WTC11 (cell line): Measurements from ENCODE around the gene EFS. TPM values are rescaled to one million over a fixed set of nuclear protein-coding genes. Genes with fewer than 3 reads are reported as not detected.
"Not testable (repeated sequence)": the region's sequence is repeated elsewhere in the genome, so short reads cannot be mapped to it uniquely, and the experiment has no call there.

ENCODE experiments used
- ATAC-seq: fragments of 200-7000 bp; cut with Tn5 transposase; 2 replicates; pipeline ENCODE4 v1.10.0; 2021; ENCODE audit warnings: mild to moderate bottlenecking, moderate library complexity
- CTCF ChIA-PET: fragments of 300-600 bp; sonication (Branson Sonifier 250); formaldehyde crosslinking; loops from one replicate; lab custom pipeline; 2021; ENCODE audit warnings: antibody characterized with exemption; lab: Charles Lee
- POLR2A ChIA-PET: fragments of 350-600 bp; sonication (Branson Sonifier 250); formaldehyde crosslinking; loops from one replicate; lab custom pipeline; 2021; ENCODE audit warnings: antibody characterized with exemption; lab: Charles Lee
- DNase-seq: peaks from one replicate; pipeline ENCODE4 v3.0.0; 2021; ENCODE audit warnings: low spot score
- H3K27ac Mint-ChIP-seq: 2 replicates; pipeline ENCODE4 v1.8.0; 2021; ENCODE audit warnings: mixed read lengths
- H3K27me3 Mint-ChIP-seq: 2 replicates; pipeline ENCODE4 v1.8.0; 2021; ENCODE audit warnings: low read depth, mild to moderate bottlenecking, moderate library complexity, mixed read lengths
- H3K36me3 Mint-ChIP-seq: 2 replicates; pipeline ENCODE4 v1.8.0; 2021; ENCODE audit warnings: mixed read lengths
- H3K4me1 Mint-ChIP-seq: 2 replicates; pipeline ENCODE4 v1.8.0; 2022; ENCODE audit warnings: mixed read lengths
- H3K4me3 Mint-ChIP-seq: 2 replicates; pipeline ENCODE4 v1.8.0; 2021; ENCODE audit warnings: mild to moderate bottlenecking, moderate library complexity, mixed read lengths
- H3K9me3 Mint-ChIP-seq: 2 replicates; pipeline ENCODE4 v1.8.0; 2021; ENCODE audit warnings: mixed read lengths
- CREB1 ChIP-seq: sonication (generic); formaldehyde crosslinking; IDR thresholded peaks from 2 replicates; pipeline ENCODE4 v1.8.0; 2023; ENCODE audit warnings: mild to moderate bottlenecking, missing genetic modification reagents
- FOXK1 ChIP-seq: sonication (generic); formaldehyde crosslinking; IDR thresholded peaks from 2 replicates; pipeline ENCODE4 v1.8.0; 2022; ENCODE audit warnings: mild to moderate bottlenecking, moderate library complexity, missing genetic modification reagents
- MYBL2 ChIP-seq: sonication (generic); formaldehyde crosslinking; IDR thresholded peaks from 2 replicates; pipeline ENCODE4 v1.8.1; 2023; ENCODE audit warnings: mild to moderate bottlenecking, moderate library complexity, missing genetic modification reagents
- NFYB ChIP-seq: sonication (generic); formaldehyde crosslinking; conservative IDR thresholded peaks from 2 replicates; pipeline ENCODE4 v1.8.0; 2022; ENCODE audit warnings: low read depth, missing genetic modification reagents
- RELA ChIP-seq: sonication (generic); formaldehyde crosslinking; IDR thresholded peaks from 2 replicates; pipeline ENCODE4 v1.8.1; 2022; ENCODE audit warnings: missing genetic modification reagents, mild to moderate bottlenecking, borderline replicate concordance
- SP1 ChIP-seq: sonication (generic); formaldehyde crosslinking; conservative IDR thresholded peaks from 2 replicates; pipeline ENCODE4 v1.8.1; 2022; ENCODE audit warnings: missing genetic modification reagents
- TEAD1 ChIP-seq: sonication (generic); formaldehyde crosslinking; IDR thresholded peaks from 2 replicates; pipeline ENCODE4 v1.8.0; 2022; ENCODE audit warnings: mild to moderate bottlenecking, missing genetic modification reagents
- ZNF396 ChIP-seq: fragments of 250-450 bp; sonication (Bioruptor Pico); IDR thresholded peaks from 2 replicates; pipeline ENCODE4 v1.8.0; 2021; ENCODE audit warnings: mild to moderate bottlenecking, moderate library complexity, borderline replicate concordance
- total RNA-seq: library from RNA; stranded (reverse); gene quantifications from 3 replicates; pipeline ENCODE4 v1.2.3, GENCODE V29; 2021
- TF ChIP-seq, protein P1 (sequence below): sonication (generic); formaldehyde crosslinking; IDR thresholded peaks from 2 replicates; pipeline ENCODE4 v1.8.1; 2023; ENCODE audit warnings: mild to moderate bottlenecking, missing genetic modification reagents
- TF ChIP-seq, protein P2 (sequence below): sonication (generic); formaldehyde crosslinking; IDR thresholded peaks from 2 replicates; pipeline ENCODE4 v1.8.1; 2022; ENCODE audit warnings: mild to moderate bottlenecking, moderate library complexity, missing genetic modification reagents
- TF ChIP-seq, protein P3 (sequence below): fragments of 250-450 bp; sonication (Bioruptor Pico); IDR thresholded peaks from 2 replicates; pipeline ENCODE4 v1.9.0; 2021; ENCODE audit warnings: mild to moderate bottlenecking, borderline replicate concordance
- TF ChIP-seq, protein P4 (sequence below): sonication (generic); formaldehyde crosslinking; IDR thresholded peaks from 2 replicates; pipeline ENCODE4 v1.8.1; 2022; ENCODE audit warnings: low read depth, mild to moderate bottlenecking, moderate library complexity, missing genetic modification reagents, borderline replicate concordance
- TF ChIP-seq, protein P5 (sequence below): sonication (generic); formaldehyde crosslinking; IDR thresholded peaks from 2 replicates; pipeline ENCODE4 v1.8.1; 2022; ENCODE audit warnings: low read depth, missing genetic modification reagents, borderline replicate concordance

Gene EFS
- total RNA-seq, 1 experiment from 2014 or later: 35.3 TPM

DNA sequence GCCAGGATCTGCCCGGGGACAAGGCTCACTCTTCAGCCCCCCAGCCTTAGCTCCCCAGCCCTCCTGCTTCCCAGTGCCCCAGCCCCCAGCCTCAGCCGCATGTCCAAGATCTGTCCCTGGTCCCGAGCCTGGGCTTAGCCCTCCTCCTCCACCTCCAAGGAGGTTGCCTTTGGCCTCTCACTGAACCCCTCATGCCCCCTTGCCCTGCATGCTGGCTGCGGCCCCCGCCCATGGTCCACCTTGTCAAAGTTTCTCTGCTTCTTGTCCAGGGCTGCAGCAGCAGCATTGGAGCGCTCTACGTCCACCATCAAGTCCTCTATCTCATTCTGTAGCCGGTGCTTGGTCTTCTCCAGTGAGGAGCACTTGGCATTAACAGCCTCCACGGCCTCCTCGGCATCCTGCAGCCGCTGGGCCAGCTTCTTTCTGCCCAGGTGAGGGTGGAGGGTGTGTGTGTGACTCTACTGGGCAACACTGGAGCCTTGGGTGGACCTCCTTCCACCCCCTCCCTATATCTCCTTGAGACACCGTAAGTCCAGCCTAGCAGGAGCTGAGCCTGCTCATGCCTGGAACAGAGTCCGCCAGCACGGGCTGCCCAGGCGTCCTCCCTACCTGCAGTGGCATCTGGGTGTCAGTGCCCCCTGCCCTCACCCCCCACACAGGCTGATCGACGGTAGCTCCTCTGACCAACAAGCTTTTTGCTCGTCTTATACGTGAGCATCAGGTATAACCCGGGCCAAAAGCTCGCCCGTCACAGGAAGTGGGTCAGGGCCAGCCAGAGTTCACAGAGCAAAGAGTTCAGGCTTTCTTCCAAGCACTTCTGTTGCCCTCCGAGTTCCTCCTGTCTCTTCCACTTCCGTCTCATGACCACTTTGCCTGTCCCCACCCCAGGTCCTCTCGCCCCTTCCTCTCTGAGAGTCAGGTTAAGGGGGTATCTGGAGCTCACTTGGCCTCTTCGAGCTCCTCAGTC is 23.2 kb upstream of the EFS start (continued):
- TF ChIP-seq, protein P1, sequence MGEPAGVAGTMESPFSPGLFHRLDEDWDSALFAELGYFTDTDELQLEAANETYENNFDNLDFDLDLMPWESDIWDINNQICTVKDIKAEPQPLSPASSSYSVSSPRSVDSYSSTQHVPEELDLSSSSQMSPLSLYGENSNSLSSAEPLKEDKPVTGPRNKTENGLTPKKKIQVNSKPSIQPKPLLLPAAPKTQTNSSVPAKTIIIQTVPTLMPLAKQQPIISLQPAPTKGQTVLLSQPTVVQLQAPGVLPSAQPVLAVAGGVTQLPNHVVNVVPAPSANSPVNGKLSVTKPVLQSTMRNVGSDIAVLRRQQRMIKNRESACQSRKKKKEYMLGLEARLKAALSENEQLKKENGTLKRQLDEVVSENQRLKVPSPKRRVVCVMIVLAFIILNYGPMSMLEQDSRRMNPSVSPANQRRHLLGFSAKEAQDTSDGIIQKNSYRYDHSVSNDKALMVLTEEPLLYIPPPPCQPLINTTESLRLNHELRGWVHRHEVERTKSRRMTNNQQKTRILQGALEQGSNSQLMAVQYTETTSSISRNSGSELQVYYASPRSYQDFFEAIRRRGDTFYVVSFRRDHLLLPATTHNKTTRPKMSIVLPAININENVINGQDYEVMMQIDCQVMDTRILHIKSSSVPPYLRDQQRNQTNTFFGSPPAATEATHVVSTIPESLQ (CRISPR knock-in tag): no peak
- TF ChIP-seq FOXK1 (CRISPR knock-in tag) (no peak), RELA (no peak)
- TF ChIP-seq, protein P2, sequence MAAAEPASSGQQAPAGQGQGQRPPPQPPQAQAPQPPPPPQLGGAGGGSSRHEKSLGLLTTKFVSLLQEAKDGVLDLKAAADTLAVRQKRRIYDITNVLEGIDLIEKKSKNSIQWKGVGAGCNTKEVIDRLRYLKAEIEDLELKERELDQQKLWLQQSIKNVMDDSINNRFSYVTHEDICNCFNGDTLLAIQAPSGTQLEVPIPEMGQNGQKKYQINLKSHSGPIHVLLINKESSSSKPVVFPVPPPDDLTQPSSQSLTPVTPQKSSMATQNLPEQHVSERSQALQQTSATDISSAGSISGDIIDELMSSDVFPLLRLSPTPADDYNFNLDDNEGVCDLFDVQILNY (CRISPR knock-in tag): no peak
- TF ChIP-seq, protein P3, sequence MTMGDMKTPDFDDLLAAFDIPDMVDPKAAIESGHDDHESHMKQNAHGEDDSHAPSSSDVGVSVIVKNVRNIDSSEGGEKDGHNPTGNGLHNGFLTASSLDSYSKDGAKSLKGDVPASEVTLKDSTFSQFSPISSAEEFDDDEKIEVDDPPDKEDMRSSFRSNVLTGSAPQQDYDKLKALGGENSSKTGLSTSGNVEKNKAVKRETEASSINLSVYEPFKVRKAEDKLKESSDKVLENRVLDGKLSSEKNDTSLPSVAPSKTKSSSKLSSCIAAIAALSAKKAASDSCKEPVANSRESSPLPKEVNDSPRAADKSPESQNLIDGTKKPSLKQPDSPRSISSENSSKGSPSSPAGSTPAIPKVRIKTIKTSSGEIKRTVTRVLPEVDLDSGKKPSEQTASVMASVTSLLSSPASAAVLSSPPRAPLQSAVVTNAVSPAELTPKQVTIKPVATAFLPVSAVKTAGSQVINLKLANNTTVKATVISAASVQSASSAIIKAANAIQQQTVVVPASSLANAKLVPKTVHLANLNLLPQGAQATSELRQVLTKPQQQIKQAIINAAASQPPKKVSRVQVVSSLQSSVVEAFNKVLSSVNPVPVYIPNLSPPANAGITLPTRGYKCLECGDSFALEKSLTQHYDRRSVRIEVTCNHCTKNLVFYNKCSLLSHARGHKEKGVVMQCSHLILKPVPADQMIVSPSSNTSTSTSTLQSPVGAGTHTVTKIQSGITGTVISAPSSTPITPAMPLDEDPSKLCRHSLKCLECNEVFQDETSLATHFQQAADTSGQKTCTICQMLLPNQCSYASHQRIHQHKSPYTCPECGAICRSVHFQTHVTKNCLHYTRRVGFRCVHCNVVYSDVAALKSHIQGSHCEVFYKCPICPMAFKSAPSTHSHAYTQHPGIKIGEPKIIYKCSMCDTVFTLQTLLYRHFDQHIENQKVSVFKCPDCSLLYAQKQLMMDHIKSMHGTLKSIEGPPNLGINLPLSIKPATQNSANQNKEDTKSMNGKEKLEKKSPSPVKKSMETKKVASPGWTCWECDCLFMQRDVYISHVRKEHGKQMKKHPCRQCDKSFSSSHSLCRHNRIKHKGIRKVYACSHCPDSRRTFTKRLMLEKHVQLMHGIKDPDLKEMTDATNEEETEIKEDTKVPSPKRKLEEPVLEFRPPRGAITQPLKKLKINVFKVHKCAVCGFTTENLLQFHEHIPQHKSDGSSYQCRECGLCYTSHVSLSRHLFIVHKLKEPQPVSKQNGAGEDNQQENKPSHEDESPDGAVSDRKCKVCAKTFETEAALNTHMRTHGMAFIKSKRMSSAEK: no peak
- TF ChIP-seq, protein P4, sequence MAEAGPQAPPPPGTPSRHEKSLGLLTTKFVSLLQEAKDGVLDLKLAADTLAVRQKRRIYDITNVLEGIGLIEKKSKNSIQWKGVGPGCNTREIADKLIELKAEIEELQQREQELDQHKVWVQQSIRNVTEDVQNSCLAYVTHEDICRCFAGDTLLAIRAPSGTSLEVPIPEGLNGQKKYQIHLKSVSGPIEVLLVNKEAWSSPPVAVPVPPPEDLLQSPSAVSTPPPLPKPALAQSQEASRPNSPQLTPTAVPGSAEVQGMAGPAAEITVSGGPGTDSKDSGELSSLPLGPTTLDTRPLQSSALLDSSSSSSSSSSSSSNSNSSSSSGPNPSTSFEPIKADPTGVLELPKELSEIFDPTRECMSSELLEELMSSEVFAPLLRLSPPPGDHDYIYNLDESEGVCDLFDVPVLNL (CRISPR knock-in tag): no peak

DNA sequence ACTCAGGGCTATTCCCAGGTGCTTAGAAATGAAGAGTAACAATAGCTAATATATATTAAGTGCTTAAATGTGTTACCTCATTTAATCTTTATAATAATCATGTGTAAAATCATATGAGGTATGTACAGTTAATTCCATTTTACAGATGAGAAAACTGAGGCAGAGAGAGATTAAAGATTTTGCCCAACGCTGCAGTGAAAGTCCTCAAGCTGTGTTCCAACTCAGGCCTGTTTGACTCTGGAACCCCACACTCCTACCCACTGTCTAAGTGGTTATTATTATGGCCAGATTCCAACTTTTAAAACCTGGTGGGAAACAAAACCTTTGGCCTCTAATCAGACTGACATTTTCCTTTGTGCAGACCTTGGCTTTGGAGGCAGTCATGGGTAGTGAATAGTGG is 22.0 kb upstream of the EFS start:
- Mint-ChIP-seq H3K27ac (no peak overlapping the region), H3K4me1 (peaks cover 11% of the 10 kb centered on the region), H3K9me3 (no peaks in the 10 kb centered on the region), H3K27me3 (peaks cover 34% of the 10 kb centered on the region), H3K36me3 (no peaks in the 10 kb centered on the region), H3K4me3 (no peak overlapping the region)
- ATAC-seq (no peak), DNase-seq (no peak)
- POLR2A ChIA-PET: no interaction called here
- CTCF ChIA-PET: interaction anchor here (0.9 to 3.7 kb wide), 4 partner anchors 8 to 70 kb away, joined by 5 to 27 read pairs (median 10); no protein-coding TSS in a partner anchor
- TF ChIP-seq CREB1: no peak
- TF ChIP-seq SP1 (CRISPR knock-in tag): no peak
- TF ChIP-seq ZNF396 (CRISPR knock-in tag): no peak
- TF ChIP-seq TEAD1: no peak
- TF ChIP-seq MYBL2 (CRISPR knock-in tag): no peak
- TF ChIP-seq, protein P5, sequence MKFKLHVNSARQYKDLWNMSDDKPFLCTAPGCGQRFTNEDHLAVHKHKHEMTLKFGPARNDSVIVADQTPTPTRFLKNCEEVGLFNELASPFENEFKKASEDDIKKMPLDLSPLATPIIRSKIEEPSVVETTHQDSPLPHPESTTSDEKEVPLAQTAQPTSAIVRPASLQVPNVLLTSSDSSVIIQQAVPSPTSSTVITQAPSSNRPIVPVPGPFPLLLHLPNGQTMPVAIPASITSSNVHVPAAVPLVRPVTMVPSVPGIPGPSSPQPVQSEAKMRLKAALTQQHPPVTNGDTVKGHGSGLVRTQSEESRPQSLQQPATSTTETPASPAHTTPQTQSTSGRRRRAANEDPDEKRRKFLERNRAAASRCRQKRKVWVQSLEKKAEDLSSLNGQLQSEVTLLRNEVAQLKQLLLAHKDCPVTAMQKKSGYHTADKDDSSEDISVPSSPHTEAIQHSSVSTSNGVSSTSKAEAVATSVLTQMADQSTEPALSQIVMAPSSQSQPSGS (CRISPR knock-in tag): no peak
- TF ChIP-seq NFYB (CRISPR knock-in tag): no peak

DNA sequence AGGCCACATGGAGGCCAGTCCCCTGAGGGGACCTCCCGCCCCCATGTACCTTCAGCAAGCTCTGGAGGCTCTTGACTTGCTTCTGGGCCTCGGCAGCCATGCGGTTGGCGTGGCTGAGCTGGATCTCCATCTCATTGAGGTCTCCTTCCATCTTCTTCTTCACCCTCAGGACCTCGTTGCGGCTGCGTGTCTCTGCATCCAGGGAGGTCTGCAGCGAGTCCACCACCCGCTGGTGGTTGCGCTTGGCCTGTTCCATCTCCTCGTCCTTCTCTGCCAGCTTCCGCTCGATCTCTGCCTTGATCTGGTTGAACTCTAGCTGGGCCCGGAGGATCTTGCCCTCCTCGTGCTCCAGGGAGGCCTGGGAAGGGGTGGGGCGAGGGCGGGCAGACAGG is 21.3 kb upstream of the EFS start:
- H3K27ac Mint-ChIP-seq, DNase-seq, H3K4me3 Mint-ChIP-seq, ATAC-seq, H3K36me3 Mint-ChIP-seq, H3K9me3 Mint-ChIP-seq, POLR2A ChIA-PET: not testable (repeated sequence)
- CTCF ChIA-PET: interaction anchor here (1.0 to 2.2 kb wide), 3 partner anchors 17 to 70 kb away, joined by 3 to 14 read pairs (median 4); no protein-coding TSS in a partner anchor
- peaks cover 11% of the 10 kb centered on the region for H3K4me1 Mint-ChIP-seq
- peaks cover 38% of the 10 kb centered on the region for H3K27me3 Mint-ChIP-seq
